GM23338 (cell line): Measurements from ENCODE around the gene AGAP1. TPM values are rescaled to one million over a fixed set of nuclear protein-coding genes. Genes with fewer than 3 reads are reported as not detected.

Experiments used
- ETS1 ChIP-seq: IDR thresholded peaks from 2 replicates; pipeline ENCODE4 v1.6.1; 2016; ENCODE audit warnings: antibody characterized with exemption
- POLR2AphosphoS5 ChIP-seq: IDR thresholded peaks from 2 replicates; pipeline ENCODE4 v1.6.1; 2016; ENCODE audit warnings: antibody characterized with exemption, low read depth
- REST ChIP-seq: IDR thresholded peaks from one replicate; pipeline ENCODE4 v1.6.1; 2018; ENCODE audit warnings: antibody characterized with exemption; ENCODE audit not compliant: unreplicated experiment
- ZNF331 ChIP-seq: fragments of 250-450 bp; sonication (Bioruptor Pico); IDR thresholded peaks from 2 replicates; pipeline ENCODE4 v1.5.0; 2020; ENCODE audit warnings: low read depth, mild to moderate bottlenecking, moderate library complexity
- ZNF462 ChIP-seq: fragments of 250-450 bp; sonication (Bioruptor Pico); IDR thresholded peaks from 2 replicates; pipeline ENCODE4 v1.5.0; 2020; ENCODE audit warnings: mild to moderate bottlenecking, moderate library complexity
- polyA plus RNA-seq: library from polyadenylated mRNA; unstranded; fragments of >200 nt; fragmentation: Nextera tagmentation; extraction: Ambion mirVana; gene quantifications from 2 replicates; pipeline ENCODE4 v1.2.1, GENCODE V29; 2016
- total RNA-seq: library from RNA; depleted of rRNA; stranded (reverse); fragments of >200 nt; shearing (Covaris generic); gene quantifications from 2 replicates; pipeline ENCODE4 v1.2.3, GENCODE V29; 2014

The AGAP1 gene
- total and polyA plus RNA-seq, 2 experiments from 2014 or later = 13.3 to 27.9 TPM

DNA sequence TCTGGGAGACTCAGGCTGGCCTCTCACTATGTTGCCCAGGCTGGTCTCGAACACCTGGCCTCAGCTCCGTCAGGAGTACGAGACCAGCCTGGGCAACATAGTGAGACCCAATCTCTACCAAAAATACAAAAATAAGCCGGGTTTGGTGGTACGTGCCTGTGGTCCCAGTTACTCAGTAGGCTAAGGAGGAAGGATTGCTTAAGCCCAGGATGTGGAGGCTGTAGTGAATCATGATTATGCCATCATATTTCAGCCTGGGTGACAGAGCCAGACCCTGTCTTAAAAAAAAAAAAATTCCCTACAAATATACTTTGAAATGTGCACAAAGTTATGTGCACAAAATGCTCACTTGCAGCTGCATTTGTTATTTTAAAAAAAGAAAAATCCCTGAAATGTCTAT lies 26.3 kb upstream of the AGAP1 start (continued):
- TF ChIP-seq REST (no peak), ZNF462 (CRISPR knock-in tag) (no peak), POLR2AphosphoS5 (no peak), ZNF331 (no peak), ETS1 (no peak)
